ENCODE results near the gene CDC42EP2.

DNA sequence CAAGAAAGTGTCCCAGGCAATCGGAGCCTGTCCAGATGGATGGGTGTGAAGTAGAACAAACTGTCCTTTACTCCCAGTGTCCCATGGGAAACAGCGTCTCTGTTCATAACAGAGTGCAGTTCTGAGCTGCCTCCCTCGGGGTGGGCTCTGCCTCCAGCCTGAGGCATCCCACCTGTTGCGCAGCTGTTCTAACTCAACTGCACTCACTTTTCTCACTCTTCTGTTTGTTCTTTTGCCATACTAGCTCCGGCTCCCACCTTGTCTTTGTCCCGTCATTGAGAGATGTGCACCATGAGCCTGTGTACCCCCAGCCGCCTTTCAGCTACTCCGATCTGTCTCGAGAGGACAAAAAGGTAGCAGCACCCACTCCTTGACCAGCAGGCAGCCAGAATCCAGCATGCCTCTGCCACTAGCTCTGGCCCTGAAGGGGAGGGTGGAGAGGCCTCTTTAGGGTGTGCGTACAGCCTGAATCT lies 20.7 kb upstream of the CDC42EP2 start:
- TF ChIP-seq, protein P1, sequence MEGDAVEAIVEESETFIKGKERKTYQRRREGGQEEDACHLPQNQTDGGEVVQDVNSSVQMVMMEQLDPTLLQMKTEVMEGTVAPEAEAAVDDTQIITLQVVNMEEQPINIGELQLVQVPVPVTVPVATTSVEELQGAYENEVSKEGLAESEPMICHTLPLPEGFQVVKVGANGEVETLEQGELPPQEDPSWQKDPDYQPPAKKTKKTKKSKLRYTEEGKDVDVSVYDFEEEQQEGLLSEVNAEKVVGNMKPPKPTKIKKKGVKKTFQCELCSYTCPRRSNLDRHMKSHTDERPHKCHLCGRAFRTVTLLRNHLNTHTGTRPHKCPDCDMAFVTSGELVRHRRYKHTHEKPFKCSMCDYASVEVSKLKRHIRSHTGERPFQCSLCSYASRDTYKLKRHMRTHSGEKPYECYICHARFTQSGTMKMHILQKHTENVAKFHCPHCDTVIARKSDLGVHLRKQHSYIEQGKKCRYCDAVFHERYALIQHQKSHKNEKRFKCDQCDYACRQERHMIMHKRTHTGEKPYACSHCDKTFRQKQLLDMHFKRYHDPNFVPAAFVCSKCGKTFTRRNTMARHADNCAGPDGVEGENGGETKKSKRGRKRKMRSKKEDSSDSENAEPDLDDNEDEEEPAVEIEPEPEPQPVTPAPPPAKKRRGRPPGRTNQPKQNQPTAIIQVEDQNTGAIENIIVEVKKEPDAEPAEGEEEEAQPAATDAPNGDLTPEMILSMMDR (IDR thresholded peaks at IDR 0.05): no peak
- no peak for TF ChIP-seq SIN3A (IDR thresholded peaks at IDR 0.05; ENCODE audit: borderline replicate concordance, insufficient read depth, low read depth, low read length)
